T-cell (primary cell): ENCODE measurements around the gene PLEKHG1. TPM values are rescaled to one million over a fixed set of nuclear protein-coding genes. Genes with fewer than 3 reads are reported as not detected.

ENCODE experiments used
- ATAC-seq, 4 experiments: fragments of 200-7000 bp in 3 of 4; fragments of 150-1000 bp in 1 of 4; cut with Tn5 transposase; replicated peaks in 1 of 4; 1 replicate in 3 of 4; 2 replicates in 1 of 4; pipeline ENCODE4 v1.10.0; 2021; ENCODE audit warnings: moderate library complexity in 3 of 4, mild to moderate bottlenecking in 2 of 4, moderate number of reproducible peaks in 1 of 4
- CTCF ChIA-PET, 2 donors: fragments of 300-600 bp; sonication (Branson Sonifier 250); formaldehyde crosslinking; loops; one replicate each; lab custom pipeline; 2022; ENCODE audit warnings: antibody characterized with exemption in 2 of 2; lab: Charles Lee
- POLR2A ChIA-PET, 2 donors: fragments of 300-600 bp; sonication (Branson Sonifier 250); formaldehyde crosslinking; loops; one replicate each; lab custom pipeline; 2022; ENCODE audit warnings: antibody characterized with exemption in 2 of 2; lab: Charles Lee
- DNase-seq, 35 experiments: peaks; one replicate each; pipeline versions ENCODE4 v3.0.0 to v3.0.0-alpha.2; 2013 to 2023
- H3K27ac ChIP-seq: one replicate; pipeline ENCODE4 v1.5.1; 2013; ENCODE audit warnings: low read length
- H3K27me3 ChIP-seq, 2 experiments: replicated peaks in 1 of 2; 1 replicate in 1 of 2; 2 replicates in 1 of 2; pipeline versions ENCODE4 v1.6.1 to v1.7.0; 2013; ENCODE audit warnings: low read length in 1 of 2, mixed read lengths in 1 of 2; ENCODE audit not compliant: control insufficient read depth in 2 of 2, insufficient read depth in 2 of 2; ENCODE audit errors: extremely low read depth in 1 of 2
- H3K36me3 ChIP-seq, 2 donors: 1 replicate in 1 of 2; 2 replicates in 1 of 2; pipeline versions ENCODE4 v1.6.1 to v1.7.0; 2013; ENCODE audit warnings: low read length in 1 of 2; ENCODE audit not compliant: control insufficient read depth in 2 of 2, insufficient read depth in 1 of 2; ENCODE audit errors: extremely low read depth in 1 of 2
- H3K4me1 ChIP-seq, 2 experiments: 1 replicate in 1 of 2; 2 replicates in 1 of 2; pipeline versions ENCODE4 v1.6.1 to v1.7.0; 2013; ENCODE audit warnings: low read length in 2 of 2, mixed read lengths in 1 of 2; ENCODE audit not compliant: insufficient read depth in 2 of 2, control insufficient read depth in 1 of 2; ENCODE audit errors: extremely low read depth in 1 of 2
- H3K4me3 ChIP-seq, 2 donors: 1 replicate in 1 of 2; 2 replicates in 1 of 2; pipeline versions ENCODE4 v1.5.1 to v1.7.0; 2013; ENCODE audit warnings: mild to moderate bottlenecking in 2 of 2, low read length in 1 of 2, moderate library complexity in 1 of 2; ENCODE audit not compliant: control insufficient read depth in 1 of 2; ENCODE audit errors: extremely low read depth in 1 of 2
- H3K9me3 ChIP-seq: 2 replicates; pipeline ENCODE4 v1.7.0; 2013
- H3K27ac Mint-ChIP-seq, 2 donors: one replicate each; pipeline ENCODE4 v1.8.0; 2020 to 2021; ENCODE audit warnings: mild to moderate bottlenecking in 2 of 2, mixed read lengths in 2 of 2
- H3K27me3 Mint-ChIP-seq, 2 donors: one replicate each; pipeline ENCODE4 v1.8.0; 2021 to 2022; ENCODE audit warnings: mixed read lengths in 2 of 2
- H3K36me3 Mint-ChIP-seq: one replicate; pipeline ENCODE4 v1.8.0; 2021; ENCODE audit warnings: mixed read lengths
- H3K4me1 Mint-ChIP-seq, 3 donors: one replicate each; pipeline ENCODE4 v1.8.0; 2020 to 2022; ENCODE audit warnings: mixed read lengths in 3 of 3, mild to moderate bottlenecking in 1 of 3
- H3K4me3 Mint-ChIP-seq, 3 donors: one replicate each; pipeline ENCODE4 v1.8.0; 2020 to 2022; ENCODE audit warnings: mild to moderate bottlenecking in 3 of 3, mixed read lengths in 3 of 3, moderate library complexity in 3 of 3
- H3K9me3 Mint-ChIP-seq, 3 donors: one replicate each; pipeline ENCODE4 v1.8.0; 2020 to 2022; ENCODE audit warnings: mixed read lengths in 3 of 3
- WGBS: methylation state at CpG from one replicate; pipeline ENCODE4 v1.1.5; 2013; ENCODE audit warnings: missing lambda C conversion rate; ENCODE audit not compliant: insufficient coverage; 5-methylcytosine and 5-hydroxymethylcytosine counted together
- total RNA-seq, 35 experiments: library from RNA in 6 of 35; stranded (reverse) in 6 of 35; fragments of 120-200 nt in 1 of 35; gene quantifications; one replicate each; pipeline versions ENCODE4 v1.2.1 to v1.2.4 and lab custom pipeline; 2013 to 2026

PLEKHG1 gene
- total RNA-seq, 5 donors from 2014 or later (not counting 1 experiment from before 2014, with no cell fraction given): 2.5 to 18.4 (median 5.4) TPM

- Histone ChIP-seq H3K4me3 (no peak overlapping the region), H3K36me3 (no peaks in the 10 kb centered on the region), H3K27me3 (no peaks in the 10 kb centered on the region), H3K9me3 (no peaks in the 10 kb centered on the region), H3K27ac (no peak overlapping the region), H3K4me1 (no peaks in the 10 kb centered on the region)
- Mint-ChIP-seq H3K9me3 (no peaks in the 10 kb centered on the region), H3K27ac (no peak overlapping the region), H3K27me3 (peaks cover 4 to 11% of the 10 kb centered on the region in 2 donors), H3K36me3 (no peaks in the 10 kb centered on the region), H3K4me3 (no peak overlapping the region), H3K4me1 (no peaks in the 10 kb centered on the region)
- ATAC-seq (no peak), DNase-seq (no peak)
- ChIA-PET CTCF (no interaction called here), POLR2A (no interaction called here)
- WGBS: 93% methylated on average over 10 of the region's 12 CpGs
Observed at GRCh38 chr6:150586850-150587359, 12.8 kb upstream of the PLEKHG1 start.

GRCh38 chr6:150587637-150588036 lies 12.0 kb upstream of the PLEKHG1 start:
- 42% methylated on average over 2 of the region's 4 CpGs for WGBS
- CTCF ChIA-PET: no interaction called here

DNA sequence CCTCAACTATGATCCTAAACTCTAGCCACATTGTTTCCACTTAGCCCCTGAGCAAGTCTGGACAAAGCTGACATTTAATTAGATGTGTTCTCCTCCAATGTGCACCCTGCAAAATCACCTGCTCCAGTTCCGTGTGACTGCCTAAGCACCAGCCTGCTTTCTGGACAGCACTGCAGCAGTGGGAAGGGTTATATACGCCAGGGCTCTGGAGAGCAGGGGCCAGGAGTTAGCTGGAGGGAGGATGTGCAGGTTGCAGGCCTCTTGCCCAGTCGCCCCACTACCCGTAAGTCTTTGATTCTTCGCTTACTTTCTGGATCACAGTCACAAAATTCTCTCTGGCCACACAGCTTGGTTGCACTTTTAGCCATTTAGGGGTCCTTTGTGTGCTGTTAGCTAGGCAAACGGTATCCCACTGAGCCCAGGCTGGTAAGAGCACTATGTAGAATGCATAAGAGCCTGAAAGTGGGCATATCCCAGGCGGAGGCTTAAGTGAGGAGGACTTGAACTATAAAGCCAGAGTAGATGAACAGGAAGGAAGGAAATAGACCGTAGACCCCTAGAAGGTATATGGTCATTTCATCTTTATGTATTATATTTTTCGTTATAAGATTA lies 10.7 kb upstream of the PLEKHG1 start:
- H3K27me3 ChIP-seq: no peaks in the 10 kb centered on the region
- H3K9me3 ChIP-seq: no peaks in the 10 kb centered on the region
- H3K4me1 Mint-ChIP-seq: no peaks in the 10 kb centered on the region
- DNase-seq (no peak), ATAC-seq (no peak)
- peaks cover 8 to 11% of the 10 kb centered on the region in 2 donors for H3K27me3 Mint-ChIP-seq
- H3K36me3 Mint-ChIP-seq: no peaks in the 10 kb centered on the region
- H3K4me3 ChIP-seq: no peak overlapping the region
- H3K4me1 ChIP-seq: no peaks in the 10 kb centered on the region
- WGBS: 67% methylated on average over 3 of the region's 9 CpGs
- no peaks in the 10 kb centered on the region for H3K9me3 Mint-ChIP-seq
- POLR2A ChIA-PET: no interaction called here
- H3K4me3 Mint-ChIP-seq: no peak overlapping the region
- no peaks in the 10 kb centered on the region for H3K36me3 ChIP-seq
- no peak overlapping the region for H3K27ac ChIP-seq
- no peak overlapping the region for H3K27ac Mint-ChIP-seq
- CTCF ChIA-PET: no interaction called here

More at GRCh38 chr6:150587637-150588036, 12.0 kb upstream of the PLEKHG1 start:
- H3K9me3 Mint-ChIP-seq: no peaks in the 10 kb centered on the region
- no peak overlapping the region for H3K4me3 Mint-ChIP-seq
- H3K36me3 Mint-ChIP-seq: no peaks in the 10 kb centered on the region
- no peak overlapping the region for H3K4me3 ChIP-seq
- no peaks in the 10 kb centered on the region for H3K27me3 ChIP-seq
- H3K9me3 ChIP-seq: no peaks in the 10 kb centered on the region
- H3K27ac ChIP-seq: no peak overlapping the region
- DNase-seq: no peak
- no peaks in the 10 kb centered on the region for H3K4me1 ChIP-seq
- ATAC-seq: no peak
- H3K27me3 Mint-ChIP-seq: peaks cover 8 to 11% of the 10 kb centered on the region in 2 donors
- no peak overlapping the region for H3K27ac Mint-ChIP-seq
- no peaks in the 10 kb centered on the region for H3K4me1 Mint-ChIP-seq
- POLR2A ChIA-PET: no interaction called here
- no peaks in the 10 kb centered on the region for H3K36me3 ChIP-seq

- no peak overlapping the region for H3K4me3 ChIP-seq
- H3K27me3 ChIP-seq: no peaks in the 10 kb centered on the region
- H3K4me1 ChIP-seq: no peaks in the 10 kb centered on the region
- H3K9me3 ChIP-seq: no peaks in the 10 kb centered on the region
- CTCF ChIA-PET: no interaction called here
- peaks cover 8% of the 10 kb centered on the region in 2 donors for H3K27me3 Mint-ChIP-seq
- POLR2A ChIA-PET: no interaction called here
- H3K4me3 Mint-ChIP-seq: no peak overlapping the region
- no peaks in the 10 kb centered on the region for H3K36me3 Mint-ChIP-seq
- ATAC-seq (no peak), DNase-seq (no peak)
- no peaks in the 10 kb centered on the region for H3K36me3 ChIP-seq
- H3K4me1 Mint-ChIP-seq: no peaks in the 10 kb centered on the region
- no peak overlapping the region for H3K27ac Mint-ChIP-seq
- H3K27ac ChIP-seq: no peak overlapping the region
- H3K9me3 Mint-ChIP-seq: no peaks in the 10 kb centered on the region
Observed at GRCh38 chr6:150589852-150590251, 9.8 kb upstream of the PLEKHG1 start.

DNA sequence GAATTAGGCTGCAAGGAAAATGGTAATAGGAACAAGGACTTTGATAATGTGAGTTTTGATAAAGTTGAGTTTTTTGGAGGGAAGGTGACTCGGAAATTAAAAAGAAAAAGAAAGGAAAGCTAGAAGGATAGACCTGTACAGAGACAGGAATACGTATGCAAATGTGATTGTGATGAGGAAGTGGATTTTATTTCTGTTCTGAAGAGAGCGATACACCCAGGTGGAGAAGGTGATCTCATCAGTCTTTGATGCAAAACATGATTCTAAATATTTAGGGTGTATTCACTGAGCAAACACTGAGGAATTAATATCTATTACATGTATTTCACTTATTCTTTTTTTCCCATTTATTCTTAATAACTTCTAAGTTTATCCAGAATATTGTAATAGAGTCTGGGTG lies 9.2 kb upstream of the PLEKHG1 start:
- H3K4me1 ChIP-seq: no peaks in the 10 kb centered on the region
- no peak for ATAC-seq
- no peaks in the 10 kb centered on the region for H3K4me1 Mint-ChIP-seq
- no peak for DNase-seq
- ChIA-PET CTCF (interaction anchor here in 1 of 2 donors (0.6 kb wide), 1 partner anchor 15 kb away, joined by 3 read pairs; no protein-coding TSS in a partner anchor), POLR2A (no interaction called here)
- 58% methylated on average over 2 of the region's 3 CpGs for WGBS
- no peaks in the 10 kb centered on the region for H3K27me3 ChIP-seq
- H3K4me3 ChIP-seq: no peak overlapping the region
- H3K27me3 Mint-ChIP-seq: peaks cover 8% of the 10 kb centered on the region in 2 donors
- H3K27ac Mint-ChIP-seq: no peak overlapping the region
- no peaks in the 10 kb centered on the region for H3K9me3 Mint-ChIP-seq
- H3K9me3 ChIP-seq: no peaks in the 10 kb centered on the region
- H3K27ac ChIP-seq: no peak overlapping the region
- no peaks in the 10 kb centered on the region for H3K36me3 Mint-ChIP-seq
- H3K36me3 ChIP-seq: no peaks in the 10 kb centered on the region
- H3K4me3 Mint-ChIP-seq: no peak overlapping the region

GRCh38 chr6:150592377-150592995 lies 7.2 kb upstream of the PLEKHG1 start:
- Mint-ChIP-seq H3K4me1 (no peaks in the 10 kb centered on the region), H3K4me3 (no peak overlapping the region), H3K27me3 (peaks cover 5 to 13% of the 10 kb centered on the region in 2 donors), H3K9me3 (no peaks in the 10 kb centered on the region), H3K36me3 (no peaks in the 10 kb centered on the region), H3K27ac (no peak overlapping the region)
- Histone ChIP-seq H3K4me3 (no peak overlapping the region), H3K9me3 (no peaks in the 10 kb centered on the region), H3K36me3 (no peaks in the 10 kb centered on the region), H3K4me1 (no peaks in the 10 kb centered on the region), H3K27ac (no peak overlapping the region), H3K27me3 (no peaks in the 10 kb centered on the region)
- ATAC-seq: no peak
- DNase-seq: no peak
- POLR2A ChIA-PET: interaction anchor here in 1 of 2 donors (0.5 kb wide), 1 partner anchor 46 kb away, joined by 3 read pairs; no protein-coding TSS in a partner anchor
- CTCF ChIA-PET: no interaction called here
- WGBS: 83% methylated on average over 2 of the region's 5 CpGs
